Trophoblast cell (in vitro differentiated cells and primary cell): ENCODE data around the gene DYNLT3.

Experiments used
- DNase-seq, 2 donors: peaks; one replicate each; pipeline ENCODE4 v3.0.0-alpha.2; 2016
- H2AFZ ChIP-seq: 2 replicates; pipeline ENCODE4 v1.6.1; 2013; ENCODE audit warnings: low read length, moderate library complexity, mild to moderate bottlenecking; ENCODE audit not compliant: insufficient read depth, poor library complexity
- H2AK5ac ChIP-seq: 2 replicates; pipeline ENCODE4 v1.6.1; 2013; ENCODE audit warnings: mild to moderate bottlenecking, low read length
- H2BK120ac ChIP-seq: 2 replicates; pipeline ENCODE4 v1.6.1; 2013; ENCODE audit warnings: low read length, mild to moderate bottlenecking, moderate library complexity; ENCODE audit not compliant: insufficient read depth, poor library complexity
- H2BK12ac ChIP-seq: 2 replicates; pipeline ENCODE4 v1.6.1; 2013; ENCODE audit warnings: mild to moderate bottlenecking, low read length, moderate library complexity
- H2BK5ac ChIP-seq: 2 replicates; pipeline ENCODE4 v1.6.1; 2013; ENCODE audit warnings: low read length, low read depth, moderate library complexity, mild to moderate bottlenecking; ENCODE audit not compliant: poor library complexity
- H3K14ac ChIP-seq: 2 replicates; pipeline ENCODE4 v1.6.1; 2013; ENCODE audit warnings: mild to moderate bottlenecking, low read length
- H3K18ac ChIP-seq: 2 replicates; pipeline ENCODE4 v1.6.1; 2013; ENCODE audit warnings: mild to moderate bottlenecking, low read length
- H3K23ac ChIP-seq: 2 replicates; pipeline ENCODE4 v1.6.1; 2013; ENCODE audit warnings: low read length
- H3K27ac ChIP-seq: 2 replicates; pipeline ENCODE4 v1.5.1; 2013; ENCODE audit warnings: low read depth, mild to moderate bottlenecking, inconsistent platforms, low read length, moderate library complexity
- H3K27me3 ChIP-seq: 2 replicates; pipeline ENCODE4 v1.6.1; 2013; ENCODE audit warnings: inconsistent platforms, mild to moderate bottlenecking, low read length, moderate library complexity; ENCODE audit not compliant: insufficient read depth
- H3K36me3 ChIP-seq, 2 experiments: 1 replicate in 1 of 2; 2 replicates in 1 of 2; pipeline ENCODE4 v1.6.1; 2013; ENCODE audit warnings: low read length in 2 of 2, mild to moderate bottlenecking in 2 of 2, moderate library complexity in 1 of 2; ENCODE audit not compliant: insufficient read depth in 2 of 2, control insufficient read depth in 1 of 2
- H3K4ac ChIP-seq: 2 replicates; pipeline ENCODE4 v1.6.1; 2013; ENCODE audit warnings: low read depth, mild to moderate bottlenecking, low read length, moderate library complexity
- H3K4me1 ChIP-seq, 2 experiments: 1 replicate in 1 of 2; 2 replicates in 1 of 2; pipeline ENCODE4 v1.6.1; 2013; ENCODE audit warnings: low read length in 2 of 2, mild to moderate bottlenecking in 2 of 2, moderate library complexity in 1 of 2; ENCODE audit not compliant: insufficient read depth in 2 of 2, control insufficient read depth in 1 of 2
- H3K4me2 ChIP-seq: 2 replicates; pipeline ENCODE4 v1.6.1; 2013; ENCODE audit warnings: inconsistent platforms, mild to moderate bottlenecking, low read length, moderate library complexity
- H3K4me3 ChIP-seq: 2 replicates; pipeline ENCODE4 v1.5.1; 2013; ENCODE audit warnings: mild to moderate bottlenecking, low read depth, low read length, inconsistent platforms
- H3K79me1 ChIP-seq: one replicate; pipeline ENCODE4 v1.6.1; 2013; ENCODE audit warnings: low read length
- H3K79me2 ChIP-seq: 2 replicates; pipeline ENCODE4 v1.6.1; 2013; ENCODE audit warnings: low read length, mild to moderate bottlenecking; ENCODE audit not compliant: control insufficient read depth, insufficient read depth, poor library complexity
- H3K9ac ChIP-seq: 2 replicates; pipeline ENCODE4 v1.6.1; 2013; ENCODE audit warnings: mild to moderate bottlenecking, low read length
- H3K9me3 ChIP-seq: 2 replicates; pipeline ENCODE4 v1.6.1; 2013; ENCODE audit warnings: low read depth, mild to moderate bottlenecking, control low read depth, inconsistent platforms, low read length; ENCODE audit not compliant: insufficient read depth
- H4K12ac ChIP-seq: 2 replicates; pipeline ENCODE4 v1.6.1; 2013; ENCODE audit warnings: low read depth, mild to moderate bottlenecking, low read length, moderate library complexity
- H4K8ac ChIP-seq: 2 replicates; pipeline ENCODE4 v1.6.1; 2013; ENCODE audit warnings: low read depth, mild to moderate bottlenecking, low read length, moderate library complexity
- H4K91ac ChIP-seq: one replicate; pipeline ENCODE4 v1.6.1; 2013; ENCODE audit warnings: low read depth, mild to moderate bottlenecking, low read length, moderate library complexity
- WGBS: extraction: QIAGEN DNeasy Blood & Tissue Kit; methylation state at CpG from one replicate; pipeline ENCODE4 v1.1.7; 2013; ENCODE audit warnings: missing lambda C conversion rate; ENCODE audit not compliant: insufficient read length, insufficient coverage; ENCODE audit errors: extremely low coverage; 5-methylcytosine and 5-hydroxymethylcytosine counted together

The DYNLT3 gene

DNA sequence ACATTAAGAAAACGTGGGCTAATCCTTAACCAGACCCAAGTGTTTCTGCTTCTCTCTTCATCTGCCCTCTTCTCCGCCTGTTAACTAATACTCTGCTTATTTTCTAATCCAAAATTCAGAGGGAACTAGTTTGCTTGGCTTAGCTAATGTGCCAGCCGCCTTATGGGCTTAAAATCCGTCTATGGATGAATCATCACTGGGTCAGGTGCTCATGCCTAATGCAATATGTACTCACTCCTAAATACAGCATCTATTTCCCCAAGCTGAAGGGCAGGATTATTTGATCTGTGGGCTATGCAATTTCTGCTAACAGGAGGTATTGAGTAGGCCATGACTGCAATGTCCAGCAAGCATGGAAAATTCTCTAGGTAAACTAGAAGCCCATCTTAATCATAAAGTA, 12.4 kb downstream of the DYNLT3 start:
- Histone ChIP-seq H2AK5ac (no peak overlapping the region), H2BK120ac (no peak overlapping the region), H4K91ac (no peak overlapping the region), H3K4me3 (no peak overlapping the region), H3K36me3 (no peaks in the 10 kb centered on the region), H4K12ac (no peak overlapping the region), H3K27ac (no peak overlapping the region), H2BK12ac (no peak overlapping the region), H3K79me2 (no peaks in the 10 kb centered on the region), H3K14ac (no peak overlapping the region), H3K18ac (no peak overlapping the region), H3K27me3 (no peaks in the 10 kb centered on the region), H3K4me2 (no peak overlapping the region), H2AFZ (no peak overlapping the region), H2BK5ac (no peak overlapping the region), H3K23ac (no peak overlapping the region), H3K4ac (no peak overlapping the region), H3K9me3 (no peaks in the 10 kb centered on the region), H3K4me1 (no peaks in the 10 kb centered on the region), H3K9ac (no peak overlapping the region), H4K8ac (no peak overlapping the region), H3K79me1 (no peaks in the 10 kb centered on the region)
- no CpG with 5 or more reads among the region's 4 CpGs for WGBS
- DNase-seq, result no peak

- H3K9ac ChIP-seq, result no peak overlapping the region
Measured at GRCh38 chrX:37830371-37830770, 17.0 kb downstream of the DYNLT3 start.

DNA sequence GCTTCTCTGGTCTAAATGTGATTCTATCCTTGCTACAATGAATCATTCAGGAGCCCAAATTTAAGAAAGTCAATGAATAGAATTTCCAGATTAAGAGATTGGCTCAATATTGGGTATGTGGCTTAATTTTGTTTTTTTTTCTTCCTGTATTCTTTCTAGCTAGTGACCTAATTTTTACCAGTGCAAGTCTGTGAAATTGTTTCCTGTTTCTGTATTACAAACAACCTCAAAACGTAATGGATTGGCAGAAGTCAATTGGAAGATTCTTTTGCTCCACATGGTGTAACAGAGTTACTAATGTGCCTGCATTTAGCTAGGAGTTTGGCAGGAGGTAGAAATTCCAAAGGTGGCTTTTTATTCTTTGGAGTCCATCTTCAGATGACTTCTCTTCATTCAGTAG, 17.6 kb downstream of the DYNLT3 start:
- Histone ChIP-seq H2BK120ac (no peak overlapping the region), H2BK12ac (no peak overlapping the region), H3K36me3 (no peaks in the 10 kb centered on the region), H3K14ac (no peak overlapping the region), H3K9ac (no peak overlapping the region), H3K4me2 (no peak overlapping the region), H2BK5ac (no peak overlapping the region), H2AFZ (no peak overlapping the region), H4K8ac (no peak overlapping the region), H2AK5ac (no peak overlapping the region), H3K18ac (no peak overlapping the region), H3K23ac (no peak overlapping the region), H3K27ac (no peak overlapping the region), H3K79me1 (no peaks in the 10 kb centered on the region), H4K91ac (no peak overlapping the region), H3K9me3 (no peaks in the 10 kb centered on the region), H3K4me3 (no peak overlapping the region), H3K4ac (no peak overlapping the region), H3K27me3 (no peaks in the 10 kb centered on the region), H3K79me2 (no peaks in the 10 kb centered on the region), H4K12ac (no peak overlapping the region), H3K4me1 (no peaks in the 10 kb centered on the region)
- WGBS, result no CpG with 5 or more reads among the region's 1 CpG
- no peak for DNase-seq

More at GRCh38 chrX:37830371-37830770, 17.0 kb downstream of the DYNLT3 start:
- Histone ChIP-seq H3K36me3 (no peaks in the 10 kb centered on the region), H3K79me2 (no peaks in the 10 kb centered on the region), H3K27ac (no peak overlapping the region), H3K27me3 (no peaks in the 10 kb centered on the region), H2AK5ac (no peak overlapping the region), H2BK5ac (no peak overlapping the region), H3K18ac (no peak overlapping the region), H2BK120ac (no peak overlapping the region), H4K8ac (no peak overlapping the region), H2BK12ac (no peak overlapping the region), H4K12ac (no peak overlapping the region), H3K4ac (no peak overlapping the region), H3K14ac (no peak overlapping the region), H3K23ac (no peak overlapping the region), H3K4me2 (no peak overlapping the region), H3K79me1 (no peaks in the 10 kb centered on the region), H3K4me1 (no peaks in the 10 kb centered on the region), H3K4me3 (no peak overlapping the region), H3K9me3 (no peaks in the 10 kb centered on the region), H2AFZ (no peak overlapping the region), H4K91ac (no peak overlapping the region)
- no CpG with 5 or more reads among the region's 1 CpG for WGBS
- no peak for DNase-seq

GRCh38 chrX:37825215-37825842, 22.0 kb downstream of the DYNLT3 start:
- Histone ChIP-seq H3K14ac (no peak overlapping the region), H4K12ac (no peak overlapping the region), H2BK12ac (no peak overlapping the region), H3K36me3 (no peaks in the 10 kb centered on the region), H3K9ac (no peak overlapping the region), H3K4ac (no peak overlapping the region), H2AK5ac (no peak overlapping the region), H3K4me2 (no peak overlapping the region), H2BK5ac (no peak overlapping the region), H3K79me1 (no peaks in the 10 kb centered on the region), H3K27me3 (no peaks in the 10 kb centered on the region), H3K23ac (no peak overlapping the region), H4K8ac (no peak overlapping the region), H2BK120ac (no peak overlapping the region), H2AFZ (no peak overlapping the region), H3K4me3 (no peak overlapping the region), H3K79me2 (no peaks in the 10 kb centered on the region), H3K9me3 (no peaks in the 10 kb centered on the region), H3K4me1 (no peaks in the 10 kb centered on the region), H3K18ac (no peak overlapping the region), H3K27ac (no peak overlapping the region), H4K91ac (no peak overlapping the region)
- no CpG with 5 or more reads among the region's 3 CpGs for WGBS
- DNase-seq, result peak; percentile 16 to 64
